Pulmonary artery endothelial cell (primary cell): ENCODE measurements around the gene MYO9A. TPM values are rescaled to one million over a fixed set of nuclear protein-coding genes. Genes with fewer than 3 reads are reported as not detected.

Experiments
- DNase-seq: peaks from one replicate; pipeline ENCODE4 v3.0.0-alpha.2; 2011; ENCODE audit warnings: low read depth, low spot score
- total RNA-seq: library from RNA; depleted of rRNA; stranded (reverse); fragments of >200 nt; gene quantifications from 2 replicates; pipeline ENCODE4 v1.2.3, GENCODE V29; 2014

Gene MYO9A
- total RNA-seq, 1 donor from 2014 or later, result 21.4 TPM

- DNase-seq, result no peak
These were observed 332.0 kb downstream of the MYO9A start for GRCh38 chr15:71785996-71786395.

- no peak for DNase-seq
These were observed 333.2 kb downstream of the MYO9A start for GRCh38 chr15:71784719-71785118.

GRCh38 chr15:71782422-71783165 lies 335.4 kb downstream of the MYO9A start:
- no peak for DNase-seq

GRCh38 chr15:71781965-71782265 lies 336.0 kb downstream of the MYO9A start:
- no peak for DNase-seq

- DNase-seq, result no peak
These were observed 336.6 kb downstream of the MYO9A start for GRCh38 chr15:71781179-71781964.

- DNase-seq, result no peak
These were observed 337.6 kb downstream of the MYO9A start for GRCh38 chr15:71780115-71780976.

GRCh38 chr15:71779073-71779797 lies 338.7 kb downstream of the MYO9A start:
- DNase-seq, result no peak

GRCh38 chr15:71777216-71777943 lies 340.6 kb downstream of the MYO9A start:
- no peak for DNase-seq

GRCh38 chr15:71776304-71776703 lies 341.6 kb downstream of the MYO9A start:
- DNase-seq, result no peak

- DNase-seq, result no peak
These were observed 342.1 kb downstream of the MYO9A start for GRCh38 chr15:71775856-71776255.

GRCh38 chr15:71773206-71773859 lies 344.6 kb downstream of the MYO9A start:
- no peak for DNase-seq

Other genes starting within 250 kb of the MYO9A start
- 1.3 and 2.2 TPM in 2 replicates for gene SENP8, start 253 bp upstream of the MYO9A start, total RNA-seq
- gene GRAMD2A, start 79.6 kb upstream of the MYO9A start, total RNA-seq, result 0.14 and 0.20 TPM in 2 replicates
- 1,195 and 1,480 TPM in 2 replicates for gene PKM, start 113.0 kb upstream of the MYO9A start, total RNA-seq
- 9.3 and 9.9 TPM in 2 replicates for gene PARP6, start 154.4 kb upstream of the MYO9A start, total RNA-seq
- not detected in 2 replicates for gene CELF6, start 202.0 kb upstream of the MYO9A start, total RNA-seq